DND-41 (cell line): Measurements from ENCODE around the gene LGR4.

ENCODE experiments used
- ATAC-seq: fragments of 200-7000 bp; cut with Tn5 transposase; 3 replicates; pipeline ENCODE4 v1.9.1; 2021; ENCODE audit warnings: low read depth; ENCODE audit not compliant: insufficient read depth
- DNase-seq: peaks from one replicate; pipeline ENCODE4 v3.0.0-alpha.2; 2020
- H2AFZ ChIP-seq: 2 replicates; pipeline ENCODE4 v1.6.0; 2012; ENCODE audit warnings: low read depth, low read length
- H3K27ac ChIP-seq: 2 replicates; pipeline ENCODE4 v1.5.1; 2012; ENCODE audit warnings: low read length, inconsistent platforms
- H3K27me3 ChIP-seq: fragments of 200-600 bp; sonication (generic); 2 replicates; pipeline ENCODE4 v1.6.0; 2012; ENCODE audit warnings: low read length, mild to moderate bottlenecking, inconsistent platforms; ENCODE audit not compliant: insufficient read depth, poor library complexity
- H3K36me3 ChIP-seq: 2 replicates; pipeline ENCODE4 v1.5.1; 2012; ENCODE audit warnings: low read length, inconsistent platforms; ENCODE audit not compliant: insufficient read depth
- H3K4me1 ChIP-seq: 2 replicates; pipeline ENCODE4 v1.5.1; 2012; ENCODE audit warnings: mild to moderate bottlenecking, low read length; ENCODE audit not compliant: insufficient read depth
- H3K4me2 ChIP-seq: 2 replicates; pipeline ENCODE4 v1.6.0; 2012; ENCODE audit warnings: mild to moderate bottlenecking, moderate library complexity, low read length, inconsistent platforms; ENCODE audit not compliant: insufficient read depth
- H3K4me3 ChIP-seq, 2 experiments: fragments of 200-600 bp in 1 of 2; shearing (Covaris generic) in 1 of 2; 2 replicates each; pipeline ENCODE4 v1.5.1; 2012 to 2016; ENCODE audit warnings: inconsistent platforms in 2 of 2, low read length in 2 of 2, mild to moderate bottlenecking in 2 of 2, low read depth in 1 of 2, moderate library complexity in 1 of 2
- H3K79me2 ChIP-seq: 2 replicates; pipeline ENCODE4 v1.6.0; 2012; ENCODE audit warnings: low read length, inconsistent platforms; ENCODE audit not compliant: insufficient read depth
- H3K9ac ChIP-seq: 2 replicates; pipeline ENCODE4 v1.6.0; 2012; ENCODE audit warnings: low read depth, mild to moderate bottlenecking, inconsistent platforms, low read length, moderate library complexity
- H3K9me3 ChIP-seq: 2 replicates; pipeline ENCODE4 v1.5.1; 2012; ENCODE audit warnings: low read length, moderate library complexity, mild to moderate bottlenecking, inconsistent platforms; ENCODE audit not compliant: insufficient read depth, severe bottlenecking
- H4K20me1 ChIP-seq: 2 replicates; pipeline ENCODE4 v1.6.0; 2012; ENCODE audit warnings: low read length; ENCODE audit not compliant: insufficient read depth
- CTCF ChIP-seq: IDR thresholded peaks from 2 replicates; pipeline ENCODE4 v1.5.1; 2012; ENCODE audit warnings: borderline replicate concordance, low read length, moderate library complexity, mild to moderate bottlenecking; ENCODE audit not compliant: poor library complexity, severe bottlenecking; ENCODE audit errors: extremely low read depth
- EZH2 ChIP-seq: IDR thresholded peaks from 3 replicates; pipeline ENCODE4 v1.6.1; 2012; ENCODE audit warnings: borderline replicate concordance, low read depth, mild to moderate bottlenecking, moderate library complexity, low read length, inconsistent platforms; ENCODE audit not compliant: severe bottlenecking

Gene LGR4

GRCh38 chr11:27427183-27427980, 45.2 kb downstream of the LGR4 start:
- H3K27ac ChIP-seq: no peak overlapping the region

GRCh38 chr11:27425814-27426213, 46.8 kb downstream of the LGR4 start:
- no peak for ATAC-seq
- no peaks in the 10 kb centered on the region for H4K20me1 ChIP-seq
- H3K4me3 ChIP-seq: no peak overlapping the region
- H3K4me2 ChIP-seq: no peak overlapping the region
- no peaks in the 10 kb centered on the region for H3K79me2 ChIP-seq
- H3K9ac ChIP-seq: no peak overlapping the region
- no peaks in the 10 kb centered on the region for H3K27me3 ChIP-seq
- no peak overlapping the region for H2AFZ ChIP-seq
- H3K4me1 ChIP-seq: no peaks in the 10 kb centered on the region
- no peak overlapping the region for H3K27ac ChIP-seq
- H3K36me3 ChIP-seq: no peaks in the 10 kb centered on the region
- no peaks in the 10 kb centered on the region for H3K9me3 ChIP-seq
- no peak for DNase-seq
- no peak for TF ChIP-seq EZH2

More at GRCh38 chr11:27427183-27427980, 45.2 kb downstream of the LGR4 start:
- Histone ChIP-seq H3K79me2 (no peaks in the 10 kb centered on the region), H2AFZ (no peak overlapping the region), H3K9me3 (no peaks in the 10 kb centered on the region), H3K27me3 (no peaks in the 10 kb centered on the region), H3K36me3 (no peaks in the 10 kb centered on the region), H4K20me1 (no peaks in the 10 kb centered on the region), H3K4me2 (no peak overlapping the region), H3K9ac (no peak overlapping the region), H3K4me1 (no peaks in the 10 kb centered on the region), H3K4me3 (no peak overlapping the region)
- ATAC-seq: no peak
- no peak for TF ChIP-seq CTCF
- no peak for TF ChIP-seq EZH2
- DNase-seq: no peak

- Histone ChIP-seq H4K20me1 (no peaks in the 10 kb centered on the region), H3K9me3 (no peaks in the 10 kb centered on the region), H3K36me3 (no peaks in the 10 kb centered on the region), H3K27ac (no peak overlapping the region), H3K79me2 (no peaks in the 10 kb centered on the region), H3K4me1 (no peaks in the 10 kb centered on the region), H3K4me3 (no peak overlapping the region), H2AFZ (no peak overlapping the region), H3K4me2 (no peak overlapping the region), H3K27me3 (no peaks in the 10 kb centered on the region), H3K9ac (no peak overlapping the region)
- DNase-seq: no peak
- TF ChIP-seq CTCF (no peak), EZH2 (no peak)
- ATAC-seq: no peak
Observed at GRCh38 chr11:27423125-27423524, 49.5 kb downstream of the LGR4 start.

GRCh38 chr11:27421819-27422494, 50.6 kb downstream of the LGR4 start:
- no peaks in the 10 kb centered on the region for H3K27me3 ChIP-seq
- no peak overlapping the region for H3K27ac ChIP-seq
- no peaks in the 10 kb centered on the region for H3K9me3 ChIP-seq
- TF ChIP-seq EZH2 (no peak), CTCF (no peak)
- no peak overlapping the region for H3K9ac ChIP-seq
- no peak for ATAC-seq
- H4K20me1 ChIP-seq: no peaks in the 10 kb centered on the region
- H3K79me2 ChIP-seq: no peaks in the 10 kb centered on the region
- DNase-seq: no peak
- no peaks in the 10 kb centered on the region for H3K4me1 ChIP-seq
- H2AFZ ChIP-seq: no peak overlapping the region
- no peaks in the 10 kb centered on the region for H3K36me3 ChIP-seq
- H3K4me2 ChIP-seq: no peak overlapping the region
- no peak overlapping the region for H3K4me3 ChIP-seq
